OCI-LY3 (cell line): ENCODE measurements around the gene RASD1.
"Not testable (repeated sequence)": the region's sequence is repeated elsewhere in the genome, so short reads cannot be mapped to it uniquely, and the experiment has no call there.

ENCODE experiments used
- H2AFZ ChIP-seq: fragments of 200-600, 300-600 bp; shearing (Covaris generic); 2 replicates; pipeline ENCODE4 v1.6.0; 2014; ENCODE audit warnings: antibody characterized with exemption, low read depth, low read length
- H3K27ac ChIP-seq: fragments of 200-600, 300-600 bp; sonication (generic); 2 replicates; pipeline ENCODE4 v1.5.1; 2014; ENCODE audit warnings: mild to moderate bottlenecking, low read length, moderate library complexity, mixed read lengths
- H3K27me3 ChIP-seq: fragments of 200-600, 300-600 bp; sonication (generic); 2 replicates; pipeline ENCODE4 v1.6.1; 2014; ENCODE audit warnings: low read depth, low read length, mixed read lengths
- H3K36me3 ChIP-seq: fragments of 200-600, 300-600 bp; sonication (generic); replicated peaks from 2 replicates; pipeline ENCODE3; 2014; ENCODE audit warnings: low read depth, low read length, mixed read lengths
- H3K4me1 ChIP-seq: fragments of 300-600, 200-600 bp; sonication (generic); 2 replicates; pipeline ENCODE4 v1.6.1; 2014; ENCODE audit warnings: low read length, mixed read lengths
- H3K4me2 ChIP-seq: fragments of 200-600, 300-600 bp; sonication (generic); 2 replicates; pipeline ENCODE4 v1.6.1; 2014; ENCODE audit warnings: low read length, mixed read lengths
- H3K4me3 ChIP-seq: fragments of 300-600, 200-600 bp; sonication (generic); 2 replicates; pipeline ENCODE4 v1.5.1; 2014; ENCODE audit warnings: antibody characterized with exemption, mild to moderate bottlenecking, low read length, moderate library complexity
- H3K79me2 ChIP-seq: fragments of 300-600, 200-600 bp; shearing (Covaris generic); 2 replicates; pipeline ENCODE4 v1.6.1; 2014; ENCODE audit warnings: mild to moderate bottlenecking, low read length, mixed read lengths
- H3K9ac ChIP-seq: fragments of 300-600, 200-600 bp; shearing (Covaris generic); 2 replicates; pipeline ENCODE4 v1.6.0; 2014; ENCODE audit warnings: mild to moderate bottlenecking, low read length, moderate library complexity
- H3K9me3 ChIP-seq: fragments of 200-600, 300-600 bp; shearing (Covaris generic); 2 replicates; pipeline ENCODE4 v1.6.1; 2014; ENCODE audit warnings: low read length, mixed read lengths; ENCODE audit not compliant: insufficient read depth
- H4K20me1 ChIP-seq: fragments of 200-600, 300-600 bp; sonication (generic); 2 replicates; pipeline ENCODE4 v1.6.1; 2016; ENCODE audit warnings: low read length, mixed read lengths; ENCODE audit not compliant: insufficient read depth
- EZH2phosphoT487 ChIP-seq: fragments of 200-600 bp; shearing (Covaris generic); IDR thresholded peaks from 2 replicates; pipeline ENCODE4 v1.6.1; 2018; ENCODE audit warnings: antibody characterized with exemption, mixed run types, low read depth
- TF ChIP-seq, protein P1 (sequence below): fragments of 200-600, 300-600 bp; sonication (generic); IDR thresholded peaks from 2 replicates; pipeline ENCODE4 v1.5.1; 2014; ENCODE audit warnings: antibody characterized with exemption, low read length, low read depth

The RASD1 gene

DNA sequence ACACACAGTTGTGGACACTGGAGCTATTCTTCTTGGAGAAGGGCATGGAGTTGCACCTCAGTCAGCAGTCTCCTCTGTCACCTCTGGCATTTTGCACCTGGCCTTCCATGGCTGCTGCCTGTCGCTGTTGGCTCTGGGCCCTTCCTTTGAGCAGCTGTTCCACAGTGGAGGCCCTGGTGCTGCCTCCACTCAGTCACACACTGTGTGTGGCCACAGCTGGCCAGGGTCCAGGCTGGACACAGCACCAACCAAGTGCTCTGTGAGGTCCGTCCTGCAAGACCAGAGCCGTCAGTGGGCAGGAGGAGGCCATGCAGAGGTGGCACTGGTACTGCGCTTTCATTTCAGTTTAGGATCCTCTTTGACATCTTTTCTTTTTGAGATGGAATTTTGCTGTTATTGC is 41.0 kb downstream of the RASD1 start:
- Histone ChIP-seq H3K27ac (no peak overlapping the region), H4K20me1 (no peaks in the 10 kb centered on the region), H3K4me3 (no peak overlapping the region), H2AFZ (no peak overlapping the region), H3K4me1 (no peaks in the 10 kb centered on the region), H3K4me2 (no peak overlapping the region), H3K9me3 (no peaks in the 10 kb centered on the region), H3K27me3 (no peaks in the 10 kb centered on the region), H3K79me2 (no peaks in the 10 kb centered on the region), H3K9ac (no peak overlapping the region), H3K36me3 (no peaks in the 10 kb centered on the region)
- TF ChIP-seq EZH2phosphoT487 = no peak
- TF ChIP-seq, protein P1, sequence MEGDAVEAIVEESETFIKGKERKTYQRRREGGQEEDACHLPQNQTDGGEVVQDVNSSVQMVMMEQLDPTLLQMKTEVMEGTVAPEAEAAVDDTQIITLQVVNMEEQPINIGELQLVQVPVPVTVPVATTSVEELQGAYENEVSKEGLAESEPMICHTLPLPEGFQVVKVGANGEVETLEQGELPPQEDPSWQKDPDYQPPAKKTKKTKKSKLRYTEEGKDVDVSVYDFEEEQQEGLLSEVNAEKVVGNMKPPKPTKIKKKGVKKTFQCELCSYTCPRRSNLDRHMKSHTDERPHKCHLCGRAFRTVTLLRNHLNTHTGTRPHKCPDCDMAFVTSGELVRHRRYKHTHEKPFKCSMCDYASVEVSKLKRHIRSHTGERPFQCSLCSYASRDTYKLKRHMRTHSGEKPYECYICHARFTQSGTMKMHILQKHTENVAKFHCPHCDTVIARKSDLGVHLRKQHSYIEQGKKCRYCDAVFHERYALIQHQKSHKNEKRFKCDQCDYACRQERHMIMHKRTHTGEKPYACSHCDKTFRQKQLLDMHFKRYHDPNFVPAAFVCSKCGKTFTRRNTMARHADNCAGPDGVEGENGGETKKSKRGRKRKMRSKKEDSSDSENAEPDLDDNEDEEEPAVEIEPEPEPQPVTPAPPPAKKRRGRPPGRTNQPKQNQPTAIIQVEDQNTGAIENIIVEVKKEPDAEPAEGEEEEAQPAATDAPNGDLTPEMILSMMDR = no peak

DNA sequence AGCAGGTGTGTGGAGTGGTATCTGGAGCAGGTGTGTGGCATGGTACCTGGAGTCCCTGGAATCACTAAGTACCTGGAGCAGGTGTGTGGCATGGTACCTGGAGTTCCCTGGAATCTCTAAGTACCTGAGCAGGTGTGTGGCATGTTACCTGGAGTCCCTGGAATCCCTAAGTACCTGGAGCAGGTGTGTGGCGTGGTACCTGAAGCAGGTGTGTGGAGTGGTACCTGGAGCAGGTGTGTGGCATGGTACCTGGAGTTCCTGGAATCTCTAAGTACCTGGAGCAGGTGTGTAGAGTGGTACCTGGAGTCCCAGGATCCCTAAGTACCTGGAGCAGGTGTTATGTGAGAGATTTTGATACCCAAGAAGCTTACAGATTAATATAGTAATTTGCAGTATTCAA is 41.5 kb downstream of the RASD1 start:
- H3K4me1 ChIP-seq, H3K9me3 ChIP-seq, H3K9ac ChIP-seq, H3K27me3 ChIP-seq, H3K36me3 ChIP-seq, H3K27ac ChIP-seq, H4K20me1 ChIP-seq, H3K4me3 ChIP-seq, H2AFZ ChIP-seq, H3K4me2 ChIP-seq, H3K79me2 ChIP-seq: not testable (repeated sequence)

DNA sequence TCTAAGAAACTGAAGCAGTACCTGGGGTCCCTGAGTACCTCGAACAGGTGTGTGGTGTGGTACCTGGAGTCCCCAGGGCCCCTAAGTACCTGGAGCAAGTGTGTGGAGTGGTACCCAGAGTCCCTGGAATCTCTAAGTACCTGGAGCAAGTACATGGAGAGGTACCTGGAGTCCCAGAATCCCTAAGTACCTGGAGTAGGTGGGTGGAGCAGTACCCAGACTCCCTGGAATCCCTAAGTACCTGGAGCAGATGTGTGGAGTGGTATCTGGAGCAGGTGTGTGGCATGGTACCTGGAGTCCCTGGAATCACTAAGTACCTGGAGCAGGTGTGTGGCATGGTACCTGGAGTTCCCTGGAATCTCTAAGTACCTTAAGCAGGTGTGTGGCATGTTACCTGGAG is 41.9 kb downstream of the RASD1 start:
- H4K20me1 ChIP-seq = no peaks in the 10 kb centered on the region
- H3K9me3 ChIP-seq = no peaks in the 10 kb centered on the region
- no peak overlapping the region for H3K4me2 ChIP-seq
- H3K36me3 ChIP-seq = no peaks in the 10 kb centered on the region
- H3K79me2 ChIP-seq = no peaks in the 10 kb centered on the region
- no peak overlapping the region for H3K4me3 ChIP-seq
- no peaks in the 10 kb centered on the region for H3K27me3 ChIP-seq
- H2AFZ ChIP-seq = no peak overlapping the region
- H3K4me1 ChIP-seq = no peaks in the 10 kb centered on the region
- no peak overlapping the region for H3K27ac ChIP-seq
- no peak for TF ChIP-seq EZH2phosphoT487
- TF ChIP-seq, protein P1 = no peak
- H3K9ac ChIP-seq = no peak overlapping the region

DNA sequence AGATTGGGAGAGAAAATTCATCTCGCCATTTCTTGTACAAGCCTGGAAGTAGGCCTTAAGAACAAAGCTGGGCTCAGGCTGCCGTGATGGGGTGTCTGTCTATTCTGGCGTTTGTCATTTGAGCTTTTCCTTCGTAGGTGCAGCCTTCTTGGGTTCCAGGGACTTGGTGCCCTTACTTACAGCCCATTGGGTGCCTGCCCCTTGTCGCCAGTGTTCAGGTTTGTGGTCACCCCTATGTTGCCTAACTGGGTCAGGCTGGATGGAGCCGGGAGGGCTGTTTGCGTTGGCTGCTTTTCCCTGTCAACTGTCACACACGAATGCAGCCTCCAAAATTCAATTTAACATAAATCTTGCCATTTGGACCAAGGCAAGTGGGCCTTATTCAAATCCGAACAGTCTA is 43.1 kb downstream of the RASD1 start:
- no peak overlapping the region for H3K4me2 ChIP-seq
- no peaks in the 10 kb centered on the region for H3K36me3 ChIP-seq
- no peak overlapping the region for H3K9ac ChIP-seq
- no peaks in the 10 kb centered on the region for H4K20me1 ChIP-seq
- H3K27me3 ChIP-seq = no peaks in the 10 kb centered on the region
- no peaks in the 10 kb centered on the region for H3K79me2 ChIP-seq
- H3K4me1 ChIP-seq = no peaks in the 10 kb centered on the region
- H3K4me3 ChIP-seq = no peak overlapping the region
- no peak overlapping the region for H3K27ac ChIP-seq
- no peak overlapping the region for H2AFZ ChIP-seq
- H3K9me3 ChIP-seq = no peaks in the 10 kb centered on the region
- TF ChIP-seq EZH2phosphoT487 = no peak

DNA sequence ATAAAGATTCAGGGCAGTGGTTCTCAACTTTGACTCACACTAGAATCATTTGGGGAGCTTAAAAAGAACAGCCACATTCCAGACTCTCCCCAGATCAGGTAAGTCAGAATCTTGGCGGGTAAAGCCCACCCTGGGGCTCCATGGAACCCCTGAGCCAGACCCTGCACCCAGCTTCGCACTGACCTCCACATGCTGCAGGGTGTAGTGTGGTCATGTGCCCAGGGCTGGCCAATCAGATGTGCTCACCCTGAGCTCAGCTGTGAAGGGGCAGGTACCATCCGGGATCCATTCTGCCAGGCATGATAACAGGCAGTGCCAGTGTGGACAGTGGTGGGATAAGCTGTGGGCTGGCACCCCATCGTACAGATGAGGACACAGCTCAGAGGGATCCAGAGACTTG is 47.5 kb downstream of the RASD1 start:
- Histone ChIP-seq H3K36me3 (no peaks in the 10 kb centered on the region), H3K4me1 (no peaks in the 10 kb centered on the region), H3K9me3 (no peaks in the 10 kb centered on the region), H4K20me1 (no peaks in the 10 kb centered on the region), H3K27ac (no peak overlapping the region), H3K4me2 (no peak overlapping the region), H3K4me3 (no peak overlapping the region), H3K27me3 (no peaks in the 10 kb centered on the region), H2AFZ (no peak overlapping the region), H3K9ac (no peak overlapping the region), H3K79me2 (no peaks in the 10 kb centered on the region)
- TF ChIP-seq, protein P1 = no peak
- TF ChIP-seq EZH2phosphoT487 = no peak
